ENCODE results near the gene KDM6A. TPM values are rescaled to one million over a fixed set of nuclear protein-coding genes. Genes with fewer than 3 reads are reported as not detected.
A peak's percentile ranks its signal among the peaks of the same experiment; 100 is the strongest.
"Not testable (repeated sequence)": the region's sequence is repeated elsewhere in the genome, so short reads cannot be mapped to it uniquely, and the experiment has no call there.

Gene KDM6A
- total RNA-seq, 1 experiment from 2014 or later = 11.7 TPM

GRCh38 chrX:45077748-45078424 lies 204.9 kb downstream of the KDM6A start:
- no peak for DNase-seq (ENCODE audit: low read depth, low spot score)
- in situ Hi-C loops (cut with HindIII; ENCODE audit: low pct_unique_long_range_greater_than_20kb, low sequenced_read_pairs) = no loop called here

GRCh38 chrX:45083314-45083713 lies 210.3 kb downstream of the KDM6A start:
- in situ Hi-C loops (cut with HindIII; ENCODE audit: low pct_unique_long_range_greater_than_20kb, low sequenced_read_pairs) = no loop called here
- no peak for DNase-seq (ENCODE audit: low read depth, low spot score)

- no peak for DNase-seq (ENCODE audit: low read depth, low spot score)
- in situ Hi-C loops (cut with HindIII; ENCODE audit: low pct_unique_long_range_greater_than_20kb, low sequenced_read_pairs) = no loop called here
Observed at GRCh38 chrX:45110494-45110893, 237.5 kb downstream of the KDM6A start.

- DNase-seq (ENCODE audit: low read depth, low spot score) = no peak
- in situ Hi-C loops (cut with HindIII; ENCODE audit: low pct_unique_long_range_greater_than_20kb, low sequenced_read_pairs) = no loop called here
Observed at GRCh38 chrX:45126158-45126557, 253.2 kb downstream of the KDM6A start.

GRCh38 chrX:45128896-45129454 lies 256.0 kb downstream of the KDM6A start:
- no peak for DNase-seq (ENCODE audit: low read depth, low spot score)
- in situ Hi-C loops (cut with HindIII; ENCODE audit: low pct_unique_long_range_greater_than_20kb, low sequenced_read_pairs) = no loop called here

GRCh38 chrX:45133465-45133864 lies 260.5 kb downstream of the KDM6A start:
- no peak for DNase-seq (ENCODE audit: low read depth, low spot score)
- in situ Hi-C loops (cut with HindIII; ENCODE audit: low pct_unique_long_range_greater_than_20kb, low sequenced_read_pairs) = no loop called here

- peak; percentile 66 for DNase-seq (ENCODE audit: low read depth, low spot score)
- in situ Hi-C loops (cut with HindIII; ENCODE audit: low pct_unique_long_range_greater_than_20kb, low sequenced_read_pairs) = no loop called here
Observed at GRCh38 chrX:45134315-45134731, 261.3 kb downstream of the KDM6A start.

- DNase-seq (ENCODE audit: low read depth, low spot score) = no peak
- in situ Hi-C loops (cut with HindIII; ENCODE audit: low pct_unique_long_range_greater_than_20kb, low sequenced_read_pairs) = no loop called here
Observed at GRCh38 chrX:45134775-45135174, 261.8 kb downstream of the KDM6A start.

GRCh38 chrX:45135391-45136075 lies 262.5 kb downstream of the KDM6A start:
- DNase-seq (ENCODE audit: low read depth, low spot score); in situ Hi-C loops (cut with HindIII; ENCODE audit: low pct_unique_long_range_greater_than_20kb, low sequenced_read_pairs): not testable (repeated sequence)

GRCh38 chrX:45137531-45137930 lies 264.5 kb downstream of the KDM6A start:
- DNase-seq (ENCODE audit: low read depth, low spot score) = no peak
- in situ Hi-C loops (cut with HindIII; ENCODE audit: low pct_unique_long_range_greater_than_20kb, low sequenced_read_pairs) = no loop called here

GRCh38 chrX:45138525-45138924 lies 265.5 kb downstream of the KDM6A start:
- in situ Hi-C loops (cut with HindIII; ENCODE audit: low pct_unique_long_range_greater_than_20kb, low sequenced_read_pairs) = no loop called here
- DNase-seq (ENCODE audit: low read depth, low spot score) = no peak

- DNase-seq (ENCODE audit: low read depth, low spot score) = no peak
- in situ Hi-C loops (cut with HindIII; ENCODE audit: low pct_unique_long_range_greater_than_20kb, low sequenced_read_pairs) = no loop called here
Observed at GRCh38 chrX:45140812-45141211, 267.8 kb downstream of the KDM6A start.

- DNase-seq (ENCODE audit: low read depth, low spot score) = no peak
- in situ Hi-C loops (cut with HindIII; ENCODE audit: low pct_unique_long_range_greater_than_20kb, low sequenced_read_pairs) = no loop called here
Observed at GRCh38 chrX:45142185-45142584, 269.2 kb downstream of the KDM6A start.

GRCh38 chrX:45143455-45143854 lies 270.5 kb downstream of the KDM6A start:
- peak; percentile 85 for DNase-seq (ENCODE audit: low read depth, low spot score)
- in situ Hi-C loops (cut with HindIII; ENCODE audit: low pct_unique_long_range_greater_than_20kb, low sequenced_read_pairs) = no loop called here

GRCh38 chrX:45145492-45146215 lies 272.7 kb downstream of the KDM6A start:
- no peak for DNase-seq (ENCODE audit: low read depth, low spot score)
- in situ Hi-C loops (cut with HindIII; ENCODE audit: low pct_unique_long_range_greater_than_20kb, low sequenced_read_pairs) = no loop called here

GRCh38 chrX:45150821-45151220 lies 277.8 kb downstream of the KDM6A start:
- in situ Hi-C loops (cut with HindIII; ENCODE audit: low pct_unique_long_range_greater_than_20kb, low sequenced_read_pairs) = no loop called here
- no peak for DNase-seq (ENCODE audit: low read depth, low spot score)

- no peak for DNase-seq (ENCODE audit: low read depth, low spot score)
- in situ Hi-C loops (cut with HindIII; ENCODE audit: low pct_unique_long_range_greater_than_20kb, low sequenced_read_pairs) = no loop called here
Observed at GRCh38 chrX:45154033-45154360, 281.0 kb downstream of the KDM6A start.

- no peak for DNase-seq (ENCODE audit: low read depth, low spot score)
- in situ Hi-C loops (cut with HindIII; ENCODE audit: low pct_unique_long_range_greater_than_20kb, low sequenced_read_pairs) = no loop called here
Observed at GRCh38 chrX:45154462-45154861, 281.5 kb downstream of the KDM6A start.

Measured in SK-MEL-5 (cell line).